Activated naive CD4-positive, alpha-beta T cell treated with anti-CD3 and anti-CD28 coated beads, Interleukin-2, amount 50 U/mL, for 72 hours (primary cell): Measurements from ENCODE around the gene SERPINB2. TPM values are rescaled to one million over a fixed set of nuclear protein-coding genes. Genes with fewer than 3 reads are reported as not detected.

Experiments used
- ATAC-seq, 2 donors: fragments of 150-1000 bp; cut with Tn5 transposase; 2 replicates each; pipeline ENCODE4 v1.10.0; 2021; ENCODE audit warnings: mild to moderate bottlenecking in 2 of 2, moderate library complexity in 2 of 2
- DNase-seq, 2 donors: peaks; one replicate each; pipeline ENCODE4 v3.0.0; 2021 to 2022; ENCODE audit warnings: low spot score in 2 of 2
- H3K27ac Mint-ChIP-seq, 2 donors: one replicate each; pipeline ENCODE4 v1.8.0; 2022; ENCODE audit warnings: mild to moderate bottlenecking in 2 of 2, mixed read lengths in 2 of 2
- H3K36me3 Mint-ChIP-seq, 2 donors: one replicate each; pipeline ENCODE4 v1.8.0; 2022; ENCODE audit warnings: mixed read lengths in 2 of 2
- H3K9me3 Mint-ChIP-seq, 2 donors: one replicate each; pipeline ENCODE4 v1.8.0; 2022; ENCODE audit warnings: mixed read lengths in 2 of 2
- total RNA-seq, 2 donors: library from RNA; stranded (reverse); gene quantifications; one replicate each; pipeline ENCODE4 v1.2.3, GENCODE V29; 2022

SERPINB2 gene, protein sequence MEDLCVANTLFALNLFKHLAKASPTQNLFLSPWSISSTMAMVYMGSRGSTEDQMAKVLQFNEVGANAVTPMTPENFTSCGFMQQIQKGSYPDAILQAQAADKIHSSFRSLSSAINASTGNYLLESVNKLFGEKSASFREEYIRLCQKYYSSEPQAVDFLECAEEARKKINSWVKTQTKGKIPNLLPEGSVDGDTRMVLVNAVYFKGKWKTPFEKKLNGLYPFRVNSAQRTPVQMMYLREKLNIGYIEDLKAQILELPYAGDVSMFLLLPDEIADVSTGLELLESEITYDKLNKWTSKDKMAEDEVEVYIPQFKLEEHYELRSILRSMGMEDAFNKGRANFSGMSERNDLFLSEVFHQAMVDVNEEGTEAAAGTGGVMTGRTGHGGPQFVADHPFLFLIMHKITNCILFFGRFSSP
- not detected for total RNA-seq

DNA sequence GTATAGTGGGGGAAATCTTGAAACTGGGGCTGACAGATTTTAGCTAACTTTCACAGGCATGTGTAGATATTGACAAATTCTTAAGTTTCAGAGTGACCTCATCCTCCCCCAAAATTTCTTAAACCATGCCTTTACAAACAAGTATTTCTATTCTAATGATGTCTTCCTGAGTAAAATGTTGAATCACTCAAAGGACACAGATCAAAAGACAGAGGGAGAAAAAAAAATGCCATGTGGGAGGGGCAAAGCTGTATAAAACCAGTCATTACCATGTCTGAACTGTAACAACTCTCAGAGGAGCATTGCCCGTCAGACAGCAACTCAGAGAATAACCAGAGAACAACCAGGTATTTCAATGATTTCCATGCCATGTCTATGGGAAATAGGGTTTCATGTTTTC lies at the start of gene SERPINB2:
TSS of gene SERPINB2 (plus strand) at position 282 of the 400 bp plus-strand sequence. CDS start 3,740 bp downstream, outside the sequence.
- ATAC-seq (peak in 1 of 2 donors; percentile 87), DNase-seq (no peak)
- Mint-ChIP-seq H3K9me3 (no peaks in the 10 kb centered on the region), H3K27ac (no peak within 1 kb of the TSS), H3K36me3 (no peaks in the 10 kb centered on the region)

DNA sequence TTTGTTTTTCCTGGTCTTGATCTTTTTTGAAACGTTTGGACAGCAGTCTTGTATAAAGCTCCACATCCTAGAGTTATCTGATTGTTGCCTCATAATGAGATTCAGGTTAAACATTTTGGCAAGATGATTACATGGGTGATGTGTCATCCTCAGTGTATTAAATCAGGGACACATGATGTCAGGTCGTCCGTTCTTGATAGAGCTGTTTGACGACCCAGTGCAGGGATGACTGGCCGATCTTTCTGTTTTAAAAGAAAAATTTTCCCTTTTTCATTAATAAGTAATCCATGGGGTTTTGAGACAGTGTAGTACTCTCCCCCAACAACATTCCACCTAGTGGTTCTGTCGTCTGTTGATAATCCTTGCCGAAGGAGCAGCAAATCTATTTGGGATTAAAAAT lies 44.5 kb upstream of the SERPINB2 start:
- DNase-seq = no peak
- ATAC-seq = no peak
- Mint-ChIP-seq H3K36me3 (no peaks in the 10 kb centered on the region), H3K27ac (no peak overlapping the region), H3K9me3 (no peaks in the 10 kb centered on the region)

DNA sequence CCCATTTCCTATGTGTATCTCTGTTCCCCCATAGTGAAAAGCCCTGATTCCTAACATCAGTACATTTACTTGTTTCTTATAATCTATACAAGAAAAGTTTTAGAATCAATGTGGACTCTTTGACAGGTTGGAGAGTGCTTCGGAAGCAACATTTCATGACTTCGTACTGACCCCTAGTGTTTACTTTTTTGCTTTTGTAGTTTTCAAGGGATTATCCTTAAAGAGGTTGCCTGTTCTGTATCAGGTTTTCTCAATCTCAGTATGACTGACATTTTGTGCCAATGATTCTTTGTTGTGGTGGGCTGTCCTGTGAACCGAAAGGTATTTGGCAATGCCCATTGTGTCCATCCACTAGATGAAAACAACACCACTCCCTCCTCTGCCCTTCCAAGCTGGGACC lies 43.3 kb upstream of the SERPINB2 start:
- Mint-ChIP-seq H3K9me3 (no peaks in the 10 kb centered on the region), H3K36me3 (no peaks in the 10 kb centered on the region), H3K27ac (no peak overlapping the region)
- peak in 1 of 2 donors; percentile 52 for ATAC-seq
- no peak for DNase-seq

DNA sequence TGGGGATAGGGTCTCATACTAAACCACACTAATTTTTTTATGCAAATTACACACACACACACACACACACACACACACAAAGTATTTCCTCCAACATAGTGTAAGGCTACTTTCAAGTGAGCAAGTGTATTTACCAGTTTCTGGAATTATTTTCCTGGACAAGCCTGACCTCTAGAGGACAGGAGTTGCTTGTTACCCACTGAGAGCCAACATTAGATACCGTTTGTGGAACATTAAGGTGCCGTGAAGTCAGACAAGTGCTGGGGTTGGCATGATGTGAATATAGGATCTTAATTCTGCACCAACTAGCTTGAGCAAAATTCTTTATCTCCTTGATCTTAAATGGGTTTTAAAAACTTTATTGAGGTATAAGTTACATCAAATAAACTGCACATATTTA lies 39.3 kb upstream of the SERPINB2 start:
- Mint-ChIP-seq H3K9me3 (no peaks in the 10 kb centered on the region), H3K36me3 (no peaks in the 10 kb centered on the region), H3K27ac (no peak overlapping the region)
- no peak for DNase-seq
- peak in 1 of 2 donors; percentile 50 for ATAC-seq

DNA sequence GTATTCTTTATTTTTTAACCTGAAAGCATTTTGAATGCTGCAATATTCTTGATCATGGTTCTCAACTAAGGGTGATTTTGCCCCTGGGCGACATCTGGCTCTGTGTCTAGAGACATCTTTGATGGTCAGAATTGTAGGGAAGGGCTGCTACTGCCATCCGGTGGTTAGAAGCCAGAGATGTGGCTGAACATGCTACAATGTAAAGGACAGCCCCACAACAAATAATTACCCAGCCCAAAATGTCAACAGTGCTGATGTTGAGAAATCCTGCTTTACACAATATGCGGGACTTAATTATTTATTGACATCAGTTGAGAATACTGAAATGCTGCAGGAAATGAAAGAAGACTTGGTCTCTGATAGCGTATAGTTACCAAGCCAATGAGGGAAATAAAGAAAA lies 37.5 kb upstream of the SERPINB2 start:
- ATAC-seq = no peak
- Mint-ChIP-seq H3K9me3 (no peaks in the 10 kb centered on the region), H3K27ac (no peak overlapping the region), H3K36me3 (no peaks in the 10 kb centered on the region)
- DNase-seq = no peak

DNA sequence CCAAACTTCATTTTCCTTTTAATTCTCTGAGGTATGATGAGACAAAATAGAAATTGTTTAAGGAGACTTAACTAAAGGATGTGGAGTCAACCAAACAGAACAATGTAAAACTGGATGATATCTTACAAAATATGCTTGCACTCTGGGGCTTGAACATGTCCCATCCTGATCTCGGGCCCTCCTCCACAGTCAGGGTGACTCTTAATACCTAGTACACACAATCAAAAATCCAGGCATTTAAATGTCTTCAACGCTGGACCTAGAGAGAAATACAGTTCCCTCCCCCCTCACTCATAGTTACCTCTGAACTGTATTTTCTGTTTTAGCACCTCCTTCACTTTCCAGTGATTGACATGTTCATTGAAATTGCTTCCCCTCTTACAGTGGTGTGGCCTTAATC lies 36.9 kb upstream of the SERPINB2 start:
- DNase-seq (no peak), ATAC-seq (no peak)
- no peaks in the 10 kb centered on the region for H3K36me3 Mint-ChIP-seq
- H3K9me3 Mint-ChIP-seq = no peaks in the 10 kb centered on the region
- no peak overlapping the region for H3K27ac Mint-ChIP-seq

DNA sequence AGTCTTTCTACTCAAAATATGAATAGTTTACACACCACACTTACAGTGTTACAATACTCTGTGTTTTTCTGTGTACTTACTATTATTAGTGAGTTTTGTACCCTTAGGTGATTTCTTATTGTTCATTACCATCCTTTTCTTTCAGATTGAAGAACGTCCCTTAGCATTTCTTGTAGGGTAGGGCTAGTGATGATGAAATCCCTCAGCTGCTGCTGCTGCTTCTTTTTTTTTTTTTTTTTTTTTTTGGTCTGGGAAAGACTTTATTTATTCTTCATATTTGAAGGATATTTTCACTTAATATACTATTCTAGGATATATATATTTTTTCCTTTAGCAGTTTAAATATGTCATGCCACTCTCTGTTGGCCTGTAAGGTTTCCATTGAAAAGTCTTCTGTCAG lies 29.0 kb upstream of the SERPINB2 start:
- H3K9me3 Mint-ChIP-seq = peaks cover 0 to 4% of the 10 kb centered on the region in 2 donors
- no peak overlapping the region for H3K27ac Mint-ChIP-seq
- no peaks in the 10 kb centered on the region for H3K36me3 Mint-ChIP-seq
- no peak for DNase-seq
- ATAC-seq = no peak

DNA sequence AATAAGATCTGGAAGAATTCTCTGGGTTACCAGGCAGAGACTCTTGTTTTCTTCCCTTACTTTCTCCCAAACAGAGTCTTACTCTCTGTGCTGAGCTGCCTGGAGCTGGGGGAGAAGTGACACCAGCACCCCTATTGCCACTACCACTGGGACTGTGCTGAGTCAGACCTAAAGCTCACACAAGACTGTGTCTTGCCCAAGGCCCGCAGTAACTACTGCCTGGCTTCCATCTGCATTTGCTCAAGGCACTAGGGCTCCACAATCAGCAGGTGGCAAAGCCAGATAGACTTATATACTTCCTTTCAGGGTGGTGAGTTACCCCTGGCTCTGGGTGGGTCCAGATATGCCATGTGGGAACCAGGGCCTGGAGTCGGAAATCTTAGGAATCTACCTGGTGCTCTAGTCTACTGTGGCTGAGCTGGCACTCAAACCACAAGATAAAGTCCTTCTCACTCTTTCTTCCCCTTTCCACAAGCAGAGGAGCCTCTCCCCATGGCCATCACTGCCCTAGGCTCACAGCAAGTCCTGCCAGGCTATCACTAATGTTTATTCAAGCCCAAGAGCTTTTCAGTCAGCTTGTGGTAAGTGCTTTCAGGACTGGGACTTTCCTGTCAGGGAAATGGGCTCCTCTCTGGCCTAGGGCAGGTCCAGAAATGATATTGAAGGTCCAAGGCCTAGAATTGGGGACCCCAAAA lies 27.6 kb upstream of the SERPINB2 start:
- DNase-seq (no peak), ATAC-seq (no peak)
- Mint-ChIP-seq H3K9me3 (peaks cover 0 to 4% of the 10 kb centered on the region in 2 donors), H3K36me3 (no peaks in the 10 kb centered on the region), H3K27ac (no peak overlapping the region)

DNA sequence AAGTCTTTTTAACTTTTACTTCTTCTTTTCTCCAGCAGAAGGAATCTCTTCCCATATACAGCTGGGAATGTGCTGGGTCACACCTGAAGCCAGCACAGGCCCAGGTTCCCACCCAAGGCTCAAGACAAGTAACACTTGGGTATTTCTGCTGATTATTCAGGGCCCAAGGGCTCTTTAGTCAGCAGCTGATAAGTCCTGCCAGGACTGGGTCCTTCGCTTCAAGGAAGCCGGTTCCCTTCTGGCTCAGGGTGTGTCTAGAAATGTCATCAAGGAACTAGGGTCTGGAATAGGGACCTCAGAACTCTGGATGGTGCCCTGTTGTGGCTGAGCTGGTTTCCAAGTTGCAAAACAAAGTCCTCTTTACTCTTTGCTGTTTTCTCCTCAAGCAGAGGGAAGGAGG lies 27.0 kb upstream of the SERPINB2 start:
- no peak overlapping the region for H3K27ac Mint-ChIP-seq
- DNase-seq = no peak
- H3K9me3 Mint-ChIP-seq = peaks cover 0 to 4% of the 10 kb centered on the region in 2 donors
- H3K36me3 Mint-ChIP-seq = no peaks in the 10 kb centered on the region
- ATAC-seq = no peak

DNA sequence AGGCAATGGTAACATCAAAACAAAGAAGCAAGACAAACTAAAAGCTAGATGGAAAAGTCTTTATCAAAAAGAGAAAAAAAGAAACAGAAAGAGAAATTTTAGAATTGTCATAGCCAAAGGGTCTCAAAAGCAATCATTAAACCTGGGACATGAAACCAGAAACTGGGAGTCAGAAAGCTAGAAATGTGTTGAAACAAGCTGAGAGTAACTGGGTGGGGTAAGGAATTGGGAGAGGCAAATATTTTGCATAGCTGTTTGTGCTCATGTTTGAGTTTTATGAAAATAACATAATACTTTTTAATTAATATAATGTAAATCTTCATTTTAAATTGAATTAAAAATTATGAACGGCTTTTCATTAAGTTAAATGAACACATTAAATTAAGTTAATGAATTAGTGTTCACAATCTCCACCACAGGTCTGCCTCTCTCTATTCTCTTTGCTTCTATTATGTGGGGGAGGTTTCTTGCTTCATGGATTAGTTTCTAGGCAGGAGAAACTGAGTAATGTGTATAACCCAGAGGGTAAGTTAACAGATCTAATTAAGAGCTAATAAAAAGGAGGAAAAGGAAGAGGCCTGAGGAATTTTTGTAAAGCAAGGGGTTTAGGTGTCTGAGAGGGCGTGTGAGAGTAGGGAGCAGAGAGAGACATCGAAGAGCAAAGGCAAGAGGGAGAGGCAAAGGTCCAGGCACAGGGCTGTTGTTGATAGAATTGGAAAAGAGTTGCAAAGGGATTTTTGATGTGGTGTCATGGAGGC lies 20.0 kb upstream of the SERPINB2 start:
- H3K36me3 Mint-ChIP-seq = no peaks in the 10 kb centered on the region
- DNase-seq (no peak), ATAC-seq (no peak)

DNA sequence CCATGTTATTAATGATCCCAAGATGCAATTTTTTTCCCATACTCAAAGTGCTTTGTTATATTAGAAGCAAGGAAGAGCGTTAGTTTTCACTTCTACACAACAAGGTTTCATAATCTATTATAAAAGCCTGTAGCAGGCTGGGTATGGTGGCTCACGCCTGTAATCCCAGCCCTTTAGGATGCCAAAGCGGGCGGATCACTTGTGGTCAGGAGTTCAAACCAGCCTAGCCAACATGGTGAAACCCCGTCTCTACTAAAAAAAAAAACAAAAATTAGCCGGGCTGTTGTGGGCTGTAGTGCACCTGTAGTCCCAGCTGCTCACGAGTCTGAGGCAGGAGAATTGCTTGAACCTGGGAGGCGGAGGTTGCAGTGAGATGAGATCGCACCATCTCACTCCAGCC lies 19.0 kb upstream of the SERPINB2 start:
- Mint-ChIP-seq H3K27ac (no peak overlapping the region), H3K9me3 (peaks cover 0 to 7% of the 10 kb centered on the region in 2 donors), H3K36me3 (no peaks in the 10 kb centered on the region)
- ATAC-seq (no peak), DNase-seq (no peak)

More for the DNA sequence above, 20.0 kb upstream of the SERPINB2 start:
- H3K27ac Mint-ChIP-seq = no peak overlapping the region
- peaks cover 0 to 7% of the 10 kb centered on the region in 2 donors for H3K9me3 Mint-ChIP-seq

DNA sequence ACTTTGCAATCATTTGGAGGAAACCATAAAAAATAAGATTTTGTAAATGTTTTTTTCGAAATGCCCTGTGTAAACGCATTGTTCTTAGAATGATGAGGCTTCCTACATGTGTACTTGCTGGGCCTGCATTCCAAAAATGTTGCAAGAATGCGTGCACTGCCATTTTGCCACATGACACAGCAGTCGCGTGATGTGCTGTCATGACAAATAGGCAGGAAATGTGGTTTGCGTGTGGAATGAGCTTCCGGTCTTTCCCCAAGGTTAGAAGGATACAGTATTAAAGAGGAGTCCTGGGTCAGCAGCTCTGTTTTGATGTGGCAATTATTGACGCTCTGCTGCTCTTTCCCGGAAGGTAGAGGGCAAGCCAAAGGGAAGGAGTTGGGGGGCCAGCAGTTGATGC lies 18.1 kb upstream of the SERPINB2 start:
- peaks cover 0 to 7% of the 10 kb centered on the region in 2 donors for H3K9me3 Mint-ChIP-seq
- DNase-seq = no peak
- H3K36me3 Mint-ChIP-seq = no peaks in the 10 kb centered on the region
- ATAC-seq = no peak
- H3K27ac Mint-ChIP-seq = no peak overlapping the region

DNA sequence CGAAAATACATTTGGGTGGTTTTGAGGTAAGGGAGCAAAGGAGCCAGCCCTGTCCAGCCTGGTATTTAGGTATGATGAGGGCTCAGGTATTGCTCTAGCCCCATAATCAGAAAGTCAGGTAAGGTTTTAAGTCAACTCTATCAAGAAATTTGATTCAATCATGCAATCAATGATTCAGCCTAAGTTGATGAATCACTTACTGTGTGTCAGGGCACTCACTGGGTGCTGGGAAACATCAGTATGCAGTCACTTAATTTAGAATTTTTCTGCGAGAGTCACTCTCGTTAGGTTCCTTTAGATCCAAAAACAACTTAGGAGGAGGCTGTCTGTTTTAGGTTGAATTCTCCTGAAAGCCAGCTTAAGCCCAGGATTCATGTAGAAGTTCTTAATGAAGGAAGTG lies 17.7 kb upstream of the SERPINB2 start:
- Mint-ChIP-seq H3K27ac (no peak overlapping the region), H3K9me3 (peaks cover 0 to 7% of the 10 kb centered on the region in 2 donors), H3K36me3 (no peaks in the 10 kb centered on the region)
- ATAC-seq (no peak), DNase-seq (no peak)

DNA sequence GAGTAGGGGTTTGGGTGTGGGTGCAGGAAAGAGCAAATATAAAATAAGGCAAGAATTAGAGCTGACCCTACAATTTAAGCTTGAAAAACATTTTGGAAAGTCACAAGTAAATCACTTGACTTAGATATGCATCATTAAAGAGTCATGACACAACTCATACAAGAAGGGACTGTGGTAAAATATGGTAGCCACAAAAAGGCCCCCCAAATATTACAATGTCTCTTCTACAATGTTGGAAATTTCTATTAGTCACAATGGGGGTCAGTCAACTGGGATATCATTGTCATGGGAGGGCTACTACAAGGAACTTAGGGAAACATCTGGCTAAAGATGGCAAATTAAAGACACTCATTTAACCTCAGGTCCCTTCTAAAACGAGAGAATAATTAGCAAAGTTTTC lies 15.7 kb upstream of the SERPINB2 start:
- no peak for DNase-seq
- Mint-ChIP-seq H3K9me3 (peaks cover 0 to 7% of the 10 kb centered on the region in 2 donors), H3K27ac (no peak overlapping the region), H3K36me3 (no peaks in the 10 kb centered on the region)
- no peak for ATAC-seq

DNA sequence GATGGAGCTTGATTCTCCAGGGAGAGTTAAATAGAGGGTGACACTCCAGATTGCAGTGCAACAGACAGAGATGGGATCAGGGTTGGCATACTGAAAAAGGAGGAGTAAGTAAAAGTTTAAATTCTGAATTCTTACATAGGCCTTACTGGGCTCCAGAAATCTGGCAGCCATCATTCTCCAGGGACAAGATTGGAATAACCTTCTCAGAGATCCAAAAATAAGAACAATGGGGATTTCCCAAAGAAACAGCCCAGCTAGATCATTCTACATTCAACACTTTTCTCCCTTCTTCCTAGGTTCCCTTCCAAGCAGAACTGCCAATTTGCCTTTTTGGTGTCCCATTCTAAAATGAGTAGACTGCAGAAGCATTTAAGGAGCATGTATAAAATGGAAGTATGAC lies 14.9 kb upstream of the SERPINB2 start:
- ATAC-seq (no peak), DNase-seq (no peak)
- peaks cover 0 to 7% of the 10 kb centered on the region in 2 donors for H3K9me3 Mint-ChIP-seq
- H3K27ac Mint-ChIP-seq = no peak overlapping the region
- no peaks in the 10 kb centered on the region for H3K36me3 Mint-ChIP-seq

DNA sequence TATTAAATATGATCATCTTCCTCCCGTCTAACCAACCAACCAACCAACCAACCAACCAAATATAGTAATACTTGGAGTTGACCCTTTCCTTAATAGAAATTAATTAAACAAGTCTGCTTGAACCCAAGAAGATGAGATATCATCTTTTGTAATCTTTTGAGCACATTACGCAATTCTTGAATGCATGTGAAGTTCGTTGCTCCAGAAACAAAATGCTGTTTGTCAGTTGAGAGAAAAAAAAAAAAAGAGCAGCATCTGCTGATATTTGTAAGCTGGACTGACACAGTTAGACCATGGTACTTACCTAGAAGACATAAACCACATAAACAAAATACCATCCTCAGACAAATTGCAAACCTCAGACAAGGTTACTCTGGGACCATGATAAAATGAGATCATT lies 9.2 kb upstream of the SERPINB2 start:
- DNase-seq = no peak
- no peaks in the 10 kb centered on the region for H3K9me3 Mint-ChIP-seq
- ATAC-seq = no peak
- no peaks in the 10 kb centered on the region for H3K36me3 Mint-ChIP-seq
- H3K27ac Mint-ChIP-seq = no peak overlapping the region

DNA sequence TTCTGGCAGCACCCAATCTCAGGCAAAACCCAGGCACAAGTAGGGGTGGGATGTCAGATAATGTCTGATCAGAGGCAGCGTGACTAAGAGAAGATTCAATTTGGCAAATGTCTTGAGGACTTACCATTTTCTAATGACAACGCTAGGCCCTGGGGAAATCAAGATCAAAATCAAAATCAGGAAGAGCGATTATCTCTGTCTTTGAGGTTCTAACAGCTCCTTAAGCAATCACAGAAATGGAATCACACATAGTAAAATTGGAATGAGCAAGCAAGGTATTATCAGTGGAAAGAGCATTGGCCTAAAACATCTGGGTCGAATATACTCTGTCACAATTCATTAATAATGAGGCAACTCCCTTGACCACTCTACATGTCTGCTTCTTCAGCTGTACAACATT lies 8.6 kb upstream of the SERPINB2 start:
- Mint-ChIP-seq H3K36me3 (no peaks in the 10 kb centered on the region), H3K27ac (no peak overlapping the region), H3K9me3 (no peaks in the 10 kb centered on the region)
- DNase-seq (no peak), ATAC-seq (no peak)
